GM23338 (cell line): Measurements from ENCODE around the gene ZNF518A. TPM values are rescaled to one million over a fixed set of nuclear protein-coding genes. Genes with fewer than 3 reads are reported as not detected.

Experiments
- ATAC-seq: fragments of 200-7000 bp; cut with Tn5 transposase; 3 replicates; pipeline ENCODE4 v1.9.1; 2020
- DNase-seq: peaks from one replicate; pipeline ENCODE4 v3.0.0-alpha.2; 2015; ENCODE audit warnings: low spot score
- H2AFZ ChIP-seq: fragments of 200-600 bp; sonication (generic); 2 replicates; pipeline ENCODE4 v1.8.0; 2016; ENCODE audit warnings: antibody characterized with exemption, mild to moderate bottlenecking, moderate library complexity
- H3F3A ChIP-seq: fragments of 200-600 bp; sonication (generic); replicated peaks from 2 replicates; pipeline ENCODE4 v1.8.0; 2017; ENCODE audit warnings: antibody characterized with exemption, mixed run types, low read depth
- H3K27ac ChIP-seq: fragments of 200-600 bp; sonication (generic); 2 replicates; pipeline ENCODE4 v1.6.1; 2016; ENCODE audit warnings: low read depth
- H3K27me3 ChIP-seq: fragments of 200-600 bp; sonication (generic); 2 replicates; pipeline ENCODE4 v1.8.0; 2016; ENCODE audit warnings: mild to moderate bottlenecking, mixed run types, moderate library complexity; ENCODE audit not compliant: insufficient read depth
- H3K36me3 ChIP-seq: fragments of 200-600 bp; sonication (generic); 2 replicates; pipeline ENCODE4 v1.8.0; 2016; ENCODE audit warnings: mild to moderate bottlenecking; ENCODE audit not compliant: insufficient read depth
- H3K4me1 ChIP-seq: fragments of 200-600 bp; sonication (generic); 2 replicates; pipeline ENCODE4 v1.8.0; 2016; ENCODE audit warnings: mild to moderate bottlenecking, moderate library complexity; ENCODE audit not compliant: insufficient read depth
- H3K4me2 ChIP-seq: fragments of 200-600 bp; sonication (generic); 2 replicates; pipeline ENCODE4 v1.7.1; 2017; ENCODE audit warnings: mixed run types
- H3K4me3 ChIP-seq: fragments of 200-600 bp; sonication (generic); 2 replicates; pipeline ENCODE4 v1.6.1; 2016; ENCODE audit warnings: mixed run types
- H3K79me2 ChIP-seq: fragments of 200-600 bp; sonication (generic); replicated peaks from 2 replicates; pipeline ENCODE4 v1.8.0; 2017; ENCODE audit warnings: mild to moderate bottlenecking; ENCODE audit not compliant: insufficient read depth
- H3K9me2 ChIP-seq: fragments of 200-600 bp; sonication (generic); 2 replicates; pipeline ENCODE4 v1.8.0; 2017; ENCODE audit not compliant: insufficient read depth
- H4K20me1 ChIP-seq: fragments of 200-600 bp; sonication (generic); replicated peaks from 2 replicates; pipeline ENCODE4 v1.8.0; 2017; ENCODE audit warnings: mild to moderate bottlenecking; ENCODE audit not compliant: insufficient read depth
- H3K27ac Mint-ChIP-seq: 2 replicates; pipeline ENCODE4 v1.8.0; 2020; ENCODE audit warnings: inconsistent platforms, mild to moderate bottlenecking, moderate library complexity, mixed read lengths
- H3K27me3 Mint-ChIP-seq: 3 replicates; pipeline ENCODE4 v1.8.0; 2022; ENCODE audit warnings: low read depth, mild to moderate bottlenecking, moderate library complexity, mixed read lengths, inconsistent platforms; ENCODE audit not compliant: insufficient read depth, poor library complexity
- H3K36me3 Mint-ChIP-seq: 3 replicates; pipeline ENCODE4 v1.8.0; 2021; ENCODE audit warnings: low read depth, mild to moderate bottlenecking, inconsistent platforms, moderate library complexity, mixed read lengths
- H3K4me1 Mint-ChIP-seq: 3 replicates; pipeline ENCODE4 v1.8.0; 2020; ENCODE audit warnings: mild to moderate bottlenecking, inconsistent platforms, mixed read lengths
- H3K4me3 Mint-ChIP-seq: 3 replicates; pipeline ENCODE4 v1.8.0; 2021; ENCODE audit warnings: moderate library complexity, mild to moderate bottlenecking, inconsistent platforms, mixed read lengths
- H3K9me3 Mint-ChIP-seq: 3 replicates; pipeline ENCODE4 v1.8.0; 2020; ENCODE audit warnings: moderate library complexity, mild to moderate bottlenecking, inconsistent platforms, mixed read lengths
- CTCF ChIP-seq, 2 experiments: fragments of 200-600 bp in 1 of 2; sonication (generic) in 1 of 2; conservative IDR thresholded peaks; 2 replicates each; pipeline versions ENCODE4 v1.5.1 to v1.6.1; 2016 to 2017; ENCODE audit warnings: antibody characterized with exemption in 2 of 2, low read depth in 2 of 2, mild to moderate bottlenecking in 2 of 2, moderate library complexity in 1 of 2
- ETS1 ChIP-seq: IDR thresholded peaks from 2 replicates; pipeline ENCODE4 v1.6.1; 2016; ENCODE audit warnings: antibody characterized with exemption
- NANOG ChIP-seq: IDR thresholded peaks from 2 replicates; pipeline ENCODE4 v1.6.1; 2016; ENCODE audit warnings: antibody characterized with exemption, borderline replicate concordance
- POLR2AphosphoS5 ChIP-seq: IDR thresholded peaks from 2 replicates; pipeline ENCODE4 v1.6.1; 2016; ENCODE audit warnings: antibody characterized with exemption, low read depth
- REST ChIP-seq: IDR thresholded peaks from one replicate; pipeline ENCODE4 v1.6.1; 2018; ENCODE audit warnings: antibody characterized with exemption; ENCODE audit not compliant: unreplicated experiment
- ZNF462 ChIP-seq: fragments of 250-450 bp; sonication (Bioruptor Pico); IDR thresholded peaks from 2 replicates; pipeline ENCODE4 v1.5.0; 2020; ENCODE audit warnings: mild to moderate bottlenecking, moderate library complexity
- polyA plus RNA-seq: library from polyadenylated mRNA; unstranded; fragments of >200 nt; fragmentation: Nextera tagmentation; extraction: Ambion mirVana; gene quantifications from 2 replicates; pipeline ENCODE4 v1.2.1, GENCODE V29; 2016
- total RNA-seq: library from RNA; depleted of rRNA; stranded (reverse); fragments of >200 nt; shearing (Covaris generic); gene quantifications from 2 replicates; pipeline ENCODE4 v1.2.3, GENCODE V29; 2014

Gene ZNF518A
- total and polyA plus RNA-seq, 2 experiments from 2014 or later, result 44.6 to 52.1 TPM

GRCh38 chr10:96153070-96153469 lies 23.0 kb downstream of the ZNF518A start:
- Histone ChIP-seq H2AFZ (no peak overlapping the region), H3K4me1 (no peaks in the 10 kb centered on the region), H4K20me1 (0 out of 2 replicates have a peak, but pooled peaks cover 5% of the 10 kb centered on the region), H3K79me2 (peaks cover 4% of the 10 kb centered on the region), H3K36me3 (peaks cover 14% of the 10 kb centered on the region; the same call in 1 of the 2 replicates), H3K27me3 (no peaks in the 10 kb centered on the region), H3K9me2 (no peaks in the 10 kb centered on the region), H3F3A (no peaks in the 10 kb centered on the region), H3K4me2 (no peak overlapping the region), H3K4me3 (no peak overlapping the region), H3K27ac (no peak overlapping the region)
- DNase-seq, result no peak
- ATAC-seq, result no peak
- H3K27me3 Mint-ChIP-seq, result peaks cover 3% of the 10 kb centered on the region
- H3K27ac Mint-ChIP-seq, result no peak overlapping the region
- peaks cover 56% of the 10 kb centered on the region for H3K36me3 Mint-ChIP-seq
- TF ChIP-seq ETS1 (no peak), REST (no peak), NANOG (no peak), CTCF (conservative IDR thresholded peaks at IDR 0.05; ENCODE audit: low read depth in 2 of 2) (no peak), POLR2AphosphoS5 (no peak), ZNF462 (CRISPR knock-in tag) (no peak)
- H3K9me3 Mint-ChIP-seq, result no peaks in the 10 kb centered on the region
- H3K4me1 Mint-ChIP-seq, result no peaks in the 10 kb centered on the region
- H3K4me3 Mint-ChIP-seq, result no peak overlapping the region
